Measurements from ENCODE around the gene F13A1.

DNA sequence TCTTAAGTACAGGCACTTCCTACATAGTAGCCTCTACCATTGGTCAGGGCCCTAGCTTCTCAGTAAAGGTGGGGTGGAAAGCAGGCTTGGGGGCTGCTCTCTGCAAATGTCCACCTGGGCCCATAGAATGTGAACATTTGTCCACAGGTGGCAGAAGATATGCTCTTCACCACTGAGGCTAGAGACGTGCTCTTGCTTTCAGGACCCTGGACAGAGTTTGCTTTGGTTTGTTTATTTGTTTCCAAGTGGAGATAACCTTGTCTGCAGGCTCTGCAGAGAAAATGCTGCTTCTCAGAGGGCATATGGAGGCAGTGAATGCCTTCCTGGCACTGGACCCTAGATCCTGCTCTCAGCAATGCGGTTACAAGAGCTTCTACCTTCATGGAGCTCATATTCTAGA is 129.0 kb downstream of the F13A1 start:
- no peak for TF ChIP-seq POLR2A (IDR thresholded peaks at IDR 0.05)
- TF ChIP-seq, protein P1, sequence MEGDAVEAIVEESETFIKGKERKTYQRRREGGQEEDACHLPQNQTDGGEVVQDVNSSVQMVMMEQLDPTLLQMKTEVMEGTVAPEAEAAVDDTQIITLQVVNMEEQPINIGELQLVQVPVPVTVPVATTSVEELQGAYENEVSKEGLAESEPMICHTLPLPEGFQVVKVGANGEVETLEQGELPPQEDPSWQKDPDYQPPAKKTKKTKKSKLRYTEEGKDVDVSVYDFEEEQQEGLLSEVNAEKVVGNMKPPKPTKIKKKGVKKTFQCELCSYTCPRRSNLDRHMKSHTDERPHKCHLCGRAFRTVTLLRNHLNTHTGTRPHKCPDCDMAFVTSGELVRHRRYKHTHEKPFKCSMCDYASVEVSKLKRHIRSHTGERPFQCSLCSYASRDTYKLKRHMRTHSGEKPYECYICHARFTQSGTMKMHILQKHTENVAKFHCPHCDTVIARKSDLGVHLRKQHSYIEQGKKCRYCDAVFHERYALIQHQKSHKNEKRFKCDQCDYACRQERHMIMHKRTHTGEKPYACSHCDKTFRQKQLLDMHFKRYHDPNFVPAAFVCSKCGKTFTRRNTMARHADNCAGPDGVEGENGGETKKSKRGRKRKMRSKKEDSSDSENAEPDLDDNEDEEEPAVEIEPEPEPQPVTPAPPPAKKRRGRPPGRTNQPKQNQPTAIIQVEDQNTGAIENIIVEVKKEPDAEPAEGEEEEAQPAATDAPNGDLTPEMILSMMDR (IDR thresholded peaks at IDR 0.05): no peak
